Mesodermal cell (in vitro differentiated cells): ENCODE data around the gene ATF2.

ENCODE experiments used
- H3K27ac ChIP-seq: 2 replicates; pipeline ENCODE4 v1.7.0; 2013; ENCODE audit warnings: mild to moderate bottlenecking, low read depth, low read length, moderate library complexity; ENCODE audit not compliant: severe bottlenecking
- H3K36me3 ChIP-seq: 2 replicates; pipeline ENCODE4 v1.7.1; 2013; ENCODE audit warnings: mild to moderate bottlenecking, low read length, moderate library complexity; ENCODE audit not compliant: control insufficient read depth, insufficient read depth
- H3K4me1 ChIP-seq: one replicate; pipeline ENCODE4 v1.7.1; 2013; ENCODE audit warnings: mild to moderate bottlenecking, low read length; ENCODE audit not compliant: insufficient read depth, control insufficient read depth, poor library complexity, severe bottlenecking
- H3K4me3 ChIP-seq: 2 replicates; pipeline ENCODE4 v1.7.0; 2013; ENCODE audit warnings: low read length, control low read depth, mild to moderate bottlenecking; ENCODE audit not compliant: insufficient read depth, poor library complexity, severe bottlenecking; ENCODE audit errors: extremely low read depth
- H3K9me3 ChIP-seq: 2 replicates; pipeline ENCODE4 v1.7.1; 2013; ENCODE audit warnings: mild to moderate bottlenecking, low read length, moderate library complexity; ENCODE audit not compliant: control insufficient read depth
- WGBS, 2 experiments: methylation state at CpG; one replicate each; pipeline ENCODE4 v1.1.5; 2013; ENCODE audit warnings: missing lambda C conversion rate in 2 of 2; ENCODE audit not compliant: insufficient coverage in 2 of 2; 5-methylcytosine and 5-hydroxymethylcytosine counted together

ATF2 gene

DNA sequence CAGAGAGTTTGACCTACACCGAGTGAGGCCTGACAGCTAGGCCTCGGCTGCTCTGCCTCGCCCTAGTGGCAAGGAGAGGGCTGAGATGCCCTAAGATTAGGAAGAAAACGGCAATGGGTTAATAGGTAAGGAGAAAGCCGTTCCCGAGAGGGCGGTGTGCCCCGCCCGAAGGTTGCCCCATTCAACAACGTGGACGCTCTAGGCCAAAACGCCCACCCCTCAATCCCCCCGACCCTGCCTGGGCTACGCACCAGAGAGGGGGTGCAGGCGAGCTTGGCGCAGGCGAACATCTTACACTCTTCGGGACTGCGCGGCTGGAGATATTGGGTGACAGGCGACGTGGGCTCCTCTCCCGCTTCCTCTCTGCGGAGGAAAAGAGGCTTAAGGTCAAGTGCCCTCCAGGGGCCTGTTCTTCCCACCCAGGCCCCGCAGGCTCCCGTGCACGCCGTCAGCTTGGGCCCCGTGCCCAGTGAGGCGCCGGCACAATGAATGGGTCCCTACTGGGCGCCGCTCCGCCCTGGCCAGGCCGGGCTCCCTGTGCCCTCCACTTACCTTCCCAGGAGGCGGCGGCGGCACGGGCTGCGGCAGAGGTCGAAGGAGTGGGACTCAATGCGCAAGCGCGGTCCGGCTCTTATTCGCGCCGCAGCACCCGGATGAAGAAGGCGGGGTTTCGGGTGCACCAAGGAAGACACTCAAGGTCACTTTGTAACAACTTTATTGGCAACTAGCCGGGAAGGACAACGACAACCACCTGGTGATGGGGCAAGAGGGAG, 13.3 kb upstream of the ATF2 start, which contains the start of gene ATP5MC3:
Gene ATP5MC3, minus strand, starts transcription at position 607 of the 773 bp plus-strand sequence. Its CDS starts 317 bp downstream, at position 290.
- peak within 1 kb of the TSS; percentile 67 for H3K27ac ChIP-seq

DNA sequence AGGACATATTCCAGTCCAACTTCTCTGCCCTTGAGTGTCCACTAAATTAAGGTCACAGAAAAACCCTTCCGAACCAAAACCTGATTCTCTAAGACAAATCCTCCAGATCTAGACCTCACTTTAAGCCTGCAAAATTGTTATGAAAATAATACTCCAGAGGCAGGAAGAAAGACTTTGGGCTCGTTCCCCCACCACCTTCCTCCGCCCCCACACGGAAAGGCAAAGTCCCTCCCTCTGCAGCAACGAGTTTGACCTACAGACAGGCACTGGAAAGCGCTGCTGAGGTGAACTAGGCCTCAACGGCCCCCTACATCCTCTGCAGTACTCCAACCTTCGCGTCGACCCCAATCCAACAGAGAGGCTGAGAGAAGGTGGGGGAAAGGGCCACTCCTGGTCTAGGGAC, 12.7 kb upstream of the ATF2 start:
- H3K4me1 ChIP-seq, result no peaks in the 10 kb centered on the region
- peak overlapping the region; percentile 82 for H3K4me3 ChIP-seq
- WGBS, 2 experiments, result 33% methylated on average over 1 of the region's 10 CpGs; no CpG with 5 or more reads in 1 of the 2 experiments
- peaks cover 43% of the 10 kb centered on the region for H3K36me3 ChIP-seq
- H3K27ac ChIP-seq, result peak overlapping the region; percentile 67
- no peaks in the 10 kb centered on the region for H3K9me3 ChIP-seq

More for the DNA sequence above, 13.3 kb upstream of the ATF2 start, which contains the start of gene ATP5MC3:
- Histone ChIP-seq H3K36me3 (peaks cover 40% of the 10 kb centered on the region), H3K9me3 (no peaks in the 10 kb centered on the region), H3K4me3 (peak within 1 kb of the TSS; percentile 82), H3K4me1 (no peaks in the 10 kb centered on the region)
- 1% methylated on average over 34 to 37 of the region's 53 CpGs for WGBS, 2 experiments

DNA sequence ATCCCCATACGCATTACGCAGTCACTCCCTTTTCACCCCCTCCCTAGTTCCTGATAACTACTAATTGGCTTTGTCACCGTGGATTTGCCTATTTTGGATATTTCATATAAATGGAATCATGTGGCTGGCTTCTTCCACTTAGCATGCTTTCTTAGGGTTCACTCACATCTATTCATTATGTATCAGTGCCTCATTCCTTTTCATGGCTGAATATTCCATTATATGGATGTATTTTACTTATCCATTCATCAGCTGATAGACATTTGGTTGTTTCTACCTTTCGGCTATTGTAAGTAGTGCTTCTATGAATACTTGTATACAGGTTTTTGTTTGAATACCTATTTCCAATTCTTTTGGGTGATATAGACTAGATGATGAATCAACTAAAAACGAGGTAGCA, 8.6 kb upstream of the ATF2 start:
- Histone ChIP-seq H3K9me3 (no peaks in the 10 kb centered on the region), H3K27ac (no peak overlapping the region), H3K4me1 (no peaks in the 10 kb centered on the region), H3K4me3 (no peak overlapping the region), H3K36me3 (peaks cover 53% of the 10 kb centered on the region)
- WGBS, 2 experiments, result 43% methylated on average over 2 of the region's 5 CpGs; no CpG with 5 or more reads in 1 of the 2 experiments

DNA sequence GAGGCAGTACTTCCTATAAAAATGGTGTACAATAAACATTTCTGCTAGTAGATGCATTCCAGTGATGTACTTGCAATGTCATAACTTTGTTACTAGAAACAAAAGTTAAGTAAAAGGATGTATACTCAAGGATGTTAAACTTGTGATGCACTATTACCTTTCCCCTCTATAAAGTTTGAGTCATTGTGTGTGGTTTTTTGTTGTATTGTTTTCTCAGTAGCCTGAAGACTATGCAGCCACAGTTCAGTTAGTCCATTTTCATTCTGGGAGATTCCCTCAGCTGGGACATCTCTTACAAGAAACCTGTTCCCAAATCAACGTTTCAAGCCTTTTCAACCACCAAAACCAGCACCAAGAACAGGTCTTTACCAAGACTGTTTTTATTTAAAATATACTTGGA, 7.9 kb upstream of the ATF2 start:
- Histone ChIP-seq H3K27ac (no peak overlapping the region), H3K36me3 (peaks cover 53% of the 10 kb centered on the region), H3K4me3 (no peak overlapping the region), H3K4me1 (no peaks in the 10 kb centered on the region), H3K9me3 (no peaks in the 10 kb centered on the region)
- no CpG with 5 or more reads among the region's 1 CpG for WGBS, 2 experiments

DNA sequence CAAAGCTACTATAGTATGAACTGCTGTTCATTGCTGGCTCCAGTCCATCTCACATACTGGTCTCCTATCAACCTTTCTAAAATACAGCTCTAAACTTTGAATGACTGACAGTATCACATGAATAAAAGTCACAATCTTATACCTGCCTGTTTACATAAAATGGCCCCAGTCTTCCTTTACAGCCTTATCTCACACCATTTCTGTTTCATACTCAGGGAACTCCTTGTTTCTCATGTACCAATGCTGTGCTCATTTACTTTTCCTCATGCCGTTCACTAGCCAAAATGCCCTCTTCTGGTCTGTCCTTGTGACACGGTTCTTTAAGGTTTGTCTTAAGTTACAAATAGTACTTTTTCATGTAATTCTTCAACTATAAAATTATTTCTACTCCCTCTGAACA, 7.3 kb upstream of the ATF2 start:
- Histone ChIP-seq H3K4me1 (no peaks in the 10 kb centered on the region), H3K4me3 (no peak overlapping the region), H3K9me3 (no peaks in the 10 kb centered on the region), H3K27ac (no peak overlapping the region), H3K36me3 (peaks cover 53% of the 10 kb centered on the region)
- 100% methylated on average over 1 of the region's 2 CpGs; no CpG with 5 or more reads in 1 of the 2 experiments for WGBS, 2 experiments

DNA sequence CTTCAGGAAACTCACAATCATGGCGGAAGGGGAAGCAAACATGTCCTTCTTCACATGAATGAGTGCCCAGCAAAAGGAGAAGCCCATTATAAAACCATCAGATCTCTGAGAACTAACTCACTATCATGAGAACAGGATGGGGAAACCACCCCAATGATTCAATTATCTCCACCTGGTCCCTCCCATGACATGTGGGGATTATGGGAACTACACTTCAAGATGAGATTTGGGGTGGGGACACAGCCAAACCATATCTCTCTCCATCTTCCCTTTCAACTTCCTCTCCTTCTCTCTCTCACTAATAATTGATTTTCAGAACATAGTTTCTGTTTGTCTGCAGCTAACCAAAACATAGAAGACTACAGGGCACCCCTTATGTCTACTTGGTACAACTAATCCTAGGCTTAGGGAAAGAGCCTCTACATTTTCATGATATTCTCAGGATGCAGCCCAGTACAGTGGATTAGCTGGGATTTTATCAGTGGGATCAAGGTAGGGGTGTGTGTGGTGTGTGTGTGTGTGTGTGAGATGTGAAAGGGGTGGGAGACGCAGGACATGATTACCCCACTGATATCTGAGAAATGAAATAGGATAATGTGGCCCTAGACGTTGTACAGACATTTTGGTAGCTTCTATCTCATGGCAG, 2.8 kb upstream of the ATF2 start:
- peaks cover 11% of the 10 kb centered on the region for H3K36me3 ChIP-seq
- 89 to 100% methylated on average over 1 to 3 of the region's 3 CpGs for WGBS, 2 experiments
- no peak overlapping the region for H3K4me3 ChIP-seq
- H3K27ac ChIP-seq, result no peak overlapping the region
- H3K9me3 ChIP-seq, result no peaks in the 10 kb centered on the region
- no peaks in the 10 kb centered on the region for H3K4me1 ChIP-seq

DNA sequence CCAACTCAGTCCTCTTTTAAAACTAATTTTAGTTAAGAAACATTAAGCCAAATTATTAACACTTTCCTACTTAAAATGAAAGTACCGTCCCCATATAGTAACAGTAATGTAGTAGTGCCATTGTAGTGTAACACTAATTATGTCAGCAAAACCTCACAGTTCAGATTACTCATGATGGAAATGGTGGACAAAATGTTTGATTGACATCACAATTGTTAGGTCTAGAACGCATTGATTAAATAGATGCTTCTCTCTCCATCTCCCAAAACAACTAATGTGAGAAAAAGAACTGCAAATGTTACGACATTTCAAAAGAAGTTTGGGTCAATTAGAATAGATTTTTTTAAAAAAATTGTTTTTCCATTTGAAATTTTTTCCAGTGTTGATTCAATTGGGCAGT, 1.2 kb upstream of the ATF2 start:
- peaks cover 10% of the 10 kb centered on the region for H3K36me3 ChIP-seq
- H3K4me1 ChIP-seq, result no peaks in the 10 kb centered on the region
- no peaks in the 10 kb centered on the region for H3K9me3 ChIP-seq
- no CpG with 5 or more reads among the region's 3 CpGs for WGBS, 2 experiments
- H3K4me3 ChIP-seq, result no peak overlapping the region
- H3K27ac ChIP-seq, result no peak overlapping the region

DNA sequence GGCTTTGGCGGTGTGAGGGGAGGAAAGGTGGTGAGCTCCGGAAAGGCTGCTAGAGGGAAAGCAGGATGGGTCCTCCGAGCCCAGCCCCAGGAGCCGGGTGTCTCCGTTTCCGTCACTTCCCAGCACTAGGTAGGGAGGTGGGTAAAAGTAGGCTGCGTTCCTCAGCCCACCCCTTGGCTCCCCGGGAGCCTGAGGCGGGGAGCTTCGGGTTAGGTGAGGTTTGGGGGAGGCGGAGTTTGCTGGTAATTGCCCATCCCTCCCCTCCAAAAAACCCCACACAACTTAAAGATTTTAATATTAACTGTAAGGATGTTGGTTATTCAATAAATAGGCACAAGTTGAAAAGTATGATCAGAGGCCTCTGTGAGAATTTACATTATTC, 552 bp upstream of the ATF2 start:
- peak overlapping the region; percentile 98 for H3K4me3 ChIP-seq
- peaks cover 12% of the 10 kb centered on the region for H3K36me3 ChIP-seq
- no peaks in the 10 kb centered on the region for H3K9me3 ChIP-seq
- no peaks in the 10 kb centered on the region for H3K4me1 ChIP-seq
- WGBS, 2 experiments, result 0% methylated on average over 1 of the region's 11 CpGs; no CpG with 5 or more reads in 1 of the 2 experiments
- peak overlapping the region; percentile 54 for H3K27ac ChIP-seq

DNA sequence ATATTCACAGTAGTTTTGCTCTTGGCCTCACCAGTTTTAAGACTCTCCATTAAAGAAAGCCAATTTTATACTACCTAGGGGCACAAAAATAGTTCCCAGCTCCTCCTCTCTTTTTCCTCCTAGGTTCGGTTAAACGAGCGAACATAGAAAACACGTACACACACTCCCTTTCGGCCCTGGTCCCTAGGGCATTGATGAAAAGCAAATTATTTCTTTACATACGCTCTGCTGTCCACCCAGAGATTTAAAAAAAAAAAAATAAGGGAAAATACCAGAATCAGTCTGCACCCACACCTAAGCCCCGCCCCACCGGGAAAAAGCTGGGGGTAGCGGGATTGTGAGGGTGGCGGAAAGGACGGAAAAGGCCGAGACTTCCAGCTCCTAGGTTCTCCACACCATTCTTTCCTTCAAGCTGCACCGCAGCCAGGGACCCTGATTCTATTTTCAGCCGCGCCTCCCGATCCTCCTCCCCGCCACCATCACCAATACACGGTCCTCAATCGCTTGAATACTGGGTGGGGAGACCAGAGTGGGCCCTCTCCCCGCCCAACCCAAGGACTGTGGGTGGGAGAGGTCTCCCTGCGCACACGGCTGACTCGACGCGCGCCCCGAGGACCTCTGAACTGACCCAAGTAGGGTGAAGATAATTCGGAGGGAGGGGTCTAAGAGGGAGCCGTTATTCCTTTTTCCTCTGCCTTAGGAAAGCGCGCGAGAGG, 769 bp downstream of the ATF2 start:
- Histone ChIP-seq H3K9me3 (no peaks in the 10 kb centered on the region), H3K36me3 (peaks cover 16% of the 10 kb centered on the region), H3K4me3 (peak overlapping the region; percentile 98), H3K27ac (peak overlapping the region; percentile 96), H3K4me1 (no peaks in the 10 kb centered on the region)
- 0% methylated on average over 9 to 13 of the region's 32 CpGs for WGBS, 2 experiments

DNA sequence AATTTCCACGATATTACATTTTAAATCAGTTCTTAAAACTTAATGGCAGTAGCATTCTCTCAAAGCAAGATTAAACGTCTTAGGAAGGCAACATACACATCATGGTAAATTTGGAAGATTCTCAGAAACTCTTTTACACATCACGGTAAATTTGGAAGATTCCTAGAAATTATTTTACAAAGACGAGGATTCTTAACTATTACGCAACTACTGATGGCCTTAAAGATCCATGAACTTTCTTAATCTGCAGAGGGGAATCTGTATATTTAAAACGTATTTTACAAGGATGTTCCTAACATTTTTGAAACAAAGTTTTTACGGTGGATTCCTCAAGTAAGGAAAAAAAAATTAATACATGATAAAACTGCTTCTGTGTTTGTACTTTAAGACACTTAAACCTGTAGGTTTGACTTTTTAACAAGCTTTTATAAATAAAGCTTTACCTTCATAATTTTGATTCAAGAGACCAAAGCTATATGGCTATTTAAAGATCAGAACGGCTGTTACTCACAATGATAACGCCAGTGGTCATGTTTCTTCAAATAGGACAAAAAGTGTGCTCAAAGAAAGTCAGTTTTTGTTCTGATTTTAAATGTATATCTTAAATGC, 1.7 kb downstream of the ATF2 start:
- Histone ChIP-seq H3K27ac (peak overlapping the region; percentile 96), H3K9me3 (no peaks in the 10 kb centered on the region), H3K36me3 (peaks cover 16% of the 10 kb centered on the region), H3K4me1 (no peaks in the 10 kb centered on the region), H3K4me3 (peak overlapping the region; percentile 98)
- 67 to 100% methylated on average over 1 to 3 of the region's 9 CpGs for WGBS, 2 experiments
